HEK293 (cell line): ENCODE data around the gene MPZL1.

Source experiments
- CTCF ChIA-PET: fragments of 350-600 bp; formaldehyde crosslinking; extraction: SDS; loops from one replicate; lab custom pipeline; 2021; ENCODE audit warnings: antibody characterized with exemption; lab: Yijun Ruan, JAX
- POLR2A ChIA-PET: fragments of 300-600 bp; formaldehyde crosslinking; extraction: SDS; loops from one replicate; lab custom pipeline; 2020; ENCODE audit warnings: antibody characterized with exemption, inconsistent platforms; lab: Yijun Ruan, JAX
- H3K27ac ChIP-seq: fragments of 200-500 bp; sonication (Bioruptor generic); 2 replicates; pipeline ENCODE4 v1.5.1; 2014; ENCODE audit warnings: low read depth, low read length, control low read depth, inconsistent platforms; ENCODE audit errors: extremely low read depth
- H3K36me3 ChIP-seq, 2 experiments: fragments of 200-500 bp in 1 of 2; sonication (Bioruptor generic) in 1 of 2; 1 replicate in 1 of 2; 2 replicates in 1 of 2; pipeline ENCODE4 v1.5.1; 2014 to 2017; ENCODE audit warnings: inconsistent platforms in 2 of 2, low read length in 2 of 2; ENCODE audit not compliant: control insufficient read depth in 2 of 2, insufficient read depth in 1 of 2
- H3K4me1 ChIP-seq: fragments of 200-500 bp; sonication (Bioruptor generic); 2 replicates; pipeline ENCODE4 v1.5.1; 2014; ENCODE audit warnings: mild to moderate bottlenecking, low read length, inconsistent platforms; ENCODE audit not compliant: control insufficient read depth, insufficient read depth
- H3K4me3 ChIP-seq: 2 replicates; pipeline ENCODE4 v1.5.1; 2011; ENCODE audit warnings: low read depth, mild to moderate bottlenecking, control low read depth, low read length, moderate library complexity
- H3K9me3 ChIP-seq: fragments of 200-500 bp; sonication (Bioruptor generic); 2 replicates; pipeline ENCODE4 v1.5.1; 2014; ENCODE audit warnings: low read depth, low read length, inconsistent platforms; ENCODE audit not compliant: control insufficient read depth, insufficient read depth
- GLIS2 ChIP-seq: fragments of 450-650 bp; formaldehyde crosslinking; IDR thresholded peaks from 2 replicates; pipeline ENCODE4 v1.5.1; 2016; ENCODE audit warnings: missing biosample characterization, missing genetic modification characterization
- KLF16 ChIP-seq: fragments of 450-650 bp; formaldehyde crosslinking; IDR thresholded peaks from 2 replicates; pipeline ENCODE4 v1.5.1; 2017; ENCODE audit warnings: missing biosample characterization, missing genetic modification characterization
- MYNN ChIP-seq: fragments of 450-650 bp; formaldehyde crosslinking; IDR thresholded peaks from 2 replicates; pipeline ENCODE4 v1.5.1; 2016; ENCODE audit warnings: missing biosample characterization, missing genetic modification characterization, borderline replicate concordance
- TCF7L2 ChIP-seq: IDR thresholded peaks from 2 replicates; pipeline ENCODE4 v1.6.1; 2011; ENCODE audit warnings: low read depth, mild to moderate bottlenecking, inconsistent platforms, low read length, moderate library complexity, borderline replicate concordance
- TRIM28 ChIP-seq: IDR thresholded peaks from 2 replicates; pipeline ENCODE4 v1.6.1; 2011; ENCODE audit warnings: low read length, control low read depth, borderline replicate concordance
- WT1 ChIP-seq: fragments of 450-650 bp; formaldehyde crosslinking; IDR thresholded peaks from 2 replicates; pipeline ENCODE4 v1.5.1; 2016; ENCODE audit warnings: missing biosample characterization, missing genetic modification characterization
- ZEB2 ChIP-seq: fragments of 450-650 bp; formaldehyde crosslinking; IDR thresholded peaks from 2 replicates; pipeline ENCODE4 v1.5.1; 2016; ENCODE audit warnings: missing biosample characterization, missing genetic modification characterization
- ZFP69B ChIP-seq: fragments of 450-650 bp; formaldehyde crosslinking; IDR thresholded peaks from 2 replicates; pipeline ENCODE4 v1.5.1; 2016; ENCODE audit warnings: missing biosample characterization, missing genetic modification characterization
- ZNF155 ChIP-seq: fragments of 450-650 bp; formaldehyde crosslinking; IDR thresholded peaks from 2 replicates; pipeline ENCODE4 v1.5.1; 2016; ENCODE audit warnings: missing biosample characterization, missing genetic modification characterization
- ZNF311 ChIP-seq: fragments of 450-650 bp; formaldehyde crosslinking; IDR thresholded peaks from 2 replicates; pipeline ENCODE4 v1.5.1; 2017; ENCODE audit warnings: missing biosample characterization, missing genetic modification characterization, borderline replicate concordance
- ZNF350 ChIP-seq: fragments of 450-650 bp; formaldehyde crosslinking; IDR thresholded peaks from 2 replicates; pipeline ENCODE4 v1.5.0; 2017; ENCODE audit warnings: missing biosample characterization, mild to moderate bottlenecking, missing genetic modification characterization
- ZNF423 ChIP-seq: fragments of 450-650 bp; formaldehyde crosslinking; IDR thresholded peaks from 2 replicates; pipeline ENCODE4 v1.5.1; 2016; ENCODE audit warnings: missing biosample characterization, missing genetic modification characterization
- ZNF548 ChIP-seq: fragments of 450-650 bp; formaldehyde crosslinking; IDR thresholded peaks from 2 replicates; pipeline ENCODE4 v1.5.1; 2016; ENCODE audit warnings: missing biosample characterization, missing genetic modification characterization
- ZNF585B ChIP-seq: fragments of 450-650 bp; formaldehyde crosslinking; IDR thresholded peaks from 2 replicates; pipeline ENCODE4 v1.5.1; 2016; ENCODE audit warnings: missing biosample characterization, missing genetic modification characterization
- ZNF624 ChIP-seq: fragments of 450-650 bp; formaldehyde crosslinking; IDR thresholded peaks from 2 replicates; pipeline ENCODE4 v1.5.1; 2017; ENCODE audit warnings: missing biosample characterization, missing genetic modification characterization
- ZNF785 ChIP-seq: fragments of 450-650 bp; formaldehyde crosslinking; IDR thresholded peaks from 2 replicates; pipeline ENCODE4 v1.5.1; 2016; ENCODE audit warnings: missing biosample characterization, missing genetic modification characterization
- ZNF791 ChIP-seq: fragments of 450-650 bp; formaldehyde crosslinking; IDR thresholded peaks from 2 replicates; pipeline ENCODE4 v1.5.1; 2016; ENCODE audit warnings: missing biosample characterization, missing genetic modification characterization
- ZXDB ChIP-seq: fragments of 450-650 bp; formaldehyde crosslinking; IDR thresholded peaks from 2 replicates; pipeline ENCODE4 v1.5.1; 2016; ENCODE audit warnings: missing biosample characterization, missing genetic modification characterization
- TF ChIP-seq, protein P1 (sequence below): fragments of 450-650 bp; formaldehyde crosslinking; conservative IDR thresholded peaks from 2 replicates; pipeline ENCODE4 v1.5.1; 2016; ENCODE audit warnings: low read depth, missing biosample characterization, missing genetic modification characterization
- TF ChIP-seq, protein P2 (sequence below): fragments of 450-650 bp; formaldehyde crosslinking; IDR thresholded peaks from 2 replicates; pipeline ENCODE4 v1.5.1; 2017; ENCODE audit warnings: missing biosample characterization, missing genetic modification characterization
- TF ChIP-seq, protein P3 (sequence below): fragments of 450-650 bp; formaldehyde crosslinking; IDR thresholded peaks from 2 replicates; pipeline ENCODE4 v1.5.1; 2016; ENCODE audit warnings: missing biosample characterization, missing genetic modification characterization
- TF ChIP-seq, protein P4 (sequence below): fragments of 450-650 bp; formaldehyde crosslinking; IDR thresholded peaks from 2 replicates; pipeline ENCODE4 v1.5.1; 2016; ENCODE audit warnings: missing biosample characterization, missing genetic modification characterization
- TF ChIP-seq, protein P5 (sequence below): fragments of 450-650 bp; formaldehyde crosslinking; IDR thresholded peaks from 2 replicates; pipeline ENCODE4 v1.5.1; 2016; ENCODE audit warnings: missing biosample characterization, missing genetic modification characterization

The MPZL1 gene

DNA sequence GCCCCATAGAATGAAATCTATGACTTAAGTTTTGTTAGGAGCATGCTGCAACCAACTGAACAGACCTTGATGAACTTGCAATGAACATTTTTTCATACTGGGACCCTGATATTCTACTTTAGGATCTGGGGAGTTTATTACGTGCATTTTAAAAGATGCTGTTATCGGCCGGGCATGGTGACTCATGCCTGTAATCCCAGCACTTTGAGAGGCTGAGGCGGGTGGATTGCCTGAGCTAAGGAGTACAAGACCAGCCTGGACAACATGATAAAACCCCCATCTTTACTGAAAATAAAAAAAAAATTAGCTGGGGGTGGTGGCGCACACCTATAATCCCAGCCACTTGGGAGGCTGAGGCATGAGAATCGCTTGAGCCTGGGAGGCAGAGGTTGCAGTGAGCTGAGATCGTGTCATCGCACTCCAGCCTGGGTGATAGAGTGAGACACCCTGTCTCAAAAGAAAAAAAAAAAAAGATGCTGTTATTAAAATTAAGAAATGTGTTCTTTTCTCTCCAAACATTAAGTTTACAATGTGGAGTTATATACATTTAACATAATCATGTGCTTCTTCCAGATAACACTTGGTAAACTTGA is 7.1 kb downstream of the MPZL1 start (continued):
- TF ChIP-seq, protein P1, sequence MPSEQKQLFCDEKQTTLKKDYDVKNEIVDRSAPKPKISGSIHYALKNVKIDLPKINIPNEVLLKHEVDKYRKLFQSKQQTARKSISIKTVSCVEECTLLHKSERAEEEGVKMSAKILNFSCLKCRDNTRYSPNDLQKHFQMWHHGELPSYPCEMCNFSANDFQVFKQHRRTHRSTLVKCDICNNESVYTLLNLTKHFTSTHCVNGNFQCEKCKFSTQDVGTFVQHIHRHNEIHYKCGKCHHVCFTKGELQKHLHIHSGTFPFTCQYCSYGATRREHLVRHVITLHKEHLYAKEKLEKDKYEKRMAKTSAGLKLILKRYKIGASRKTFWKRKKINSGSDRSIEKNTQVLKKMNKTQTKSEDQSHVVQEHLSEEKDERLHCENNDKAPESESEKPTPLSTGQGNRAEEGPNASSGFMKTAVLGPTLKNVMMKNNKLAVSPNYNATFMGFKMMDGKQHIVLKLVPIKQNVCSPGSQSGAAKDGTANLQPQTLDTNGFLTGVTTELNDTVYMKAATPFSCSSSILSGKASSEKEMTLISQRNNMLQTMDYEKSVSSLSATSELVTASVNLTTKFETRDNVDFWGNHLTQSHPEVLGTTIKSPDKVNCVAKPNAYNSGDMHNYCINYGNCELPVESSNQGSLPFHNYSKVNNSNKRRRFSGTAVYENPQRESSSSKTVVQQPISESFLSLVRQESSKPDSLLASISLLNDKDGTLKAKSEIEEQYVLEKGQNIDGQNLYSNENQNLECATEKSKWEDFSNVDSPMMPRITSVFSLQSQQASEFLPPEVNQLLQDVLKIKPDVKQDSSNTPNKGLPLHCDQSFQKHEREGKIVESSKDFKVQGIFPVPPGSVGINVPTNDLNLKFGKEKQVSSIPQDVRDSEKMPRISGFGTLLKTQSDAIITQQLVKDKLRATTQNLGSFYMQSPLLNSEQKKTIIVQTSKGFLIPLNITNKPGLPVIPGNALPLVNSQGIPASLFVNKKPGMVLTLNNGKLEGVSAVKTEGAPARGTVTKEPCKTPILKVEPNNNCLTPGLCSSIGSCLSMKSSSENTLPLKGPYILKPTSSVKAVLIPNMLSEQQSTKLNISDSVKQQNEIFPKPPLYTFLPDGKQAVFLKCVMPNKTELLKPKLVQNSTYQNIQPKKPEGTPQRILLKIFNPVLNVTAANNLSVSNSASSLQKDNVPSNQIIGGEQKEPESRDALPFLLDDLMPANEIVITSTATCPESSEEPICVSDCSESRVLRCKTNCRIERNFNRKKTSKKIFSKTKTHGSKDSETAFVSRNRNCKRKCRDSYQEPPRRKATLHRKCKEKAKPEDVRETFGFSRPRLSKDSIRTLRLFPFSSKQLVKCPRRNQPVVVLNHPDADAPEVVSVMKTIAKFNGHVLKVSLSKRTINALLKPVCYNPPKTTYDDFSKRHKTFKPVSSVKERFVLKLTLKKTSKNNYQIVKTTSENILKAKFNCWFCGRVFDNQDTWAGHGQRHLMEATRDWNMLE, result no peak
- TF ChIP-seq ZNF423 (tag by site-specific recombination) (no peak), ZNF548 (no peak)
- TF ChIP-seq, protein P2, sequence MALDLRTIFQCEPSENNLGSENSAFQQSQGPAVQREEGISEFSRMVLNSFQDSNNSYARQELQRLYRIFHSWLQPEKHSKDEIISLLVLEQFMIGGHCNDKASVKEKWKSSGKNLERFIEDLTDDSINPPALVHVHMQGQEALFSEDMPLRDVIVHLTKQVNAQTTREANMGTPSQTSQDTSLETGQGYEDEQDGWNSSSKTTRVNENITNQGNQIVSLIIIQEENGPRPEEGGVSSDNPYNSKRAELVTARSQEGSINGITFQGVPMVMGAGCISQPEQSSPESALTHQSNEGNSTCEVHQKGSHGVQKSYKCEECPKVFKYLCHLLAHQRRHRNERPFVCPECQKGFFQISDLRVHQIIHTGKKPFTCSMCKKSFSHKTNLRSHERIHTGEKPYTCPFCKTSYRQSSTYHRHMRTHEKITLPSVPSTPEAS (tag by site-specific recombination), result no peak

DNA sequence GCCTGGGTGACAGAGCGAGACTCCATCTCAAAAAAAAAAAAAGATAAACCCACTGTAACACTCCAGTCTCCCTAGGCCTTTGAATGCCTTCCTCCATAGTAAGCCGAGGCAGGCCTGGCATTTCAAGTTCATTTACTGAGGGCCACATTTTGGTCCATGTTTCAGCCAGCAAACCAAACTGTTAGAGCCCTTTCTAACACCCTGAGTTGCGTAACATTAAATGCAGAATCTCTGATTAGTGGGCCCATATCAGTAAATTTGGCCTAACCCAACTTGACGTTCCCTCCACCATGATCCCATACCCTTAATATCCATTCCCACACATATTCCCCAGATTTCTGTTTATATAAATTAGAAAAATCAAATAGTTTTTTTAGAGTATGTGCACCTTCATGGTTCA is 12.4 kb downstream of the MPZL1 start:
- ChIA-PET CTCF (no interaction called here), POLR2A (no interaction called here)
- no peak overlapping the region for H3K27ac ChIP-seq
- no peaks in the 10 kb centered on the region for H3K9me3 ChIP-seq
- peaks cover 0 to 21% of the 10 kb centered on the region in 2 experiments; a peak in 2 of 3 replicates for H3K36me3 ChIP-seq
- H3K4me1 ChIP-seq, result no peaks in the 10 kb centered on the region
- TF ChIP-seq KLF16 (tag by site-specific recombination) (no peak), ZNF350 (no peak), ZFP69B (tag by site-specific recombination) (no peak), ZNF311 (tag by site-specific recombination) (no peak), ZEB2 (tag by site-specific recombination) (no peak), ZNF155 (tag by site-specific recombination) (no peak), TCF7L2 (no peak), ZNF785 (tag by site-specific recombination) (no peak), WT1 (tag by site-specific recombination) (no peak), GLIS2 (tag by site-specific recombination) (no peak), ZNF791 (no peak), TRIM28 (no peak), ZNF624 (tag by site-specific recombination) (no peak), ZNF585B (no peak), MYNN (tag by site-specific recombination) (no peak), ZXDB (tag by site-specific recombination) (no peak)
- TF ChIP-seq, protein P3, sequence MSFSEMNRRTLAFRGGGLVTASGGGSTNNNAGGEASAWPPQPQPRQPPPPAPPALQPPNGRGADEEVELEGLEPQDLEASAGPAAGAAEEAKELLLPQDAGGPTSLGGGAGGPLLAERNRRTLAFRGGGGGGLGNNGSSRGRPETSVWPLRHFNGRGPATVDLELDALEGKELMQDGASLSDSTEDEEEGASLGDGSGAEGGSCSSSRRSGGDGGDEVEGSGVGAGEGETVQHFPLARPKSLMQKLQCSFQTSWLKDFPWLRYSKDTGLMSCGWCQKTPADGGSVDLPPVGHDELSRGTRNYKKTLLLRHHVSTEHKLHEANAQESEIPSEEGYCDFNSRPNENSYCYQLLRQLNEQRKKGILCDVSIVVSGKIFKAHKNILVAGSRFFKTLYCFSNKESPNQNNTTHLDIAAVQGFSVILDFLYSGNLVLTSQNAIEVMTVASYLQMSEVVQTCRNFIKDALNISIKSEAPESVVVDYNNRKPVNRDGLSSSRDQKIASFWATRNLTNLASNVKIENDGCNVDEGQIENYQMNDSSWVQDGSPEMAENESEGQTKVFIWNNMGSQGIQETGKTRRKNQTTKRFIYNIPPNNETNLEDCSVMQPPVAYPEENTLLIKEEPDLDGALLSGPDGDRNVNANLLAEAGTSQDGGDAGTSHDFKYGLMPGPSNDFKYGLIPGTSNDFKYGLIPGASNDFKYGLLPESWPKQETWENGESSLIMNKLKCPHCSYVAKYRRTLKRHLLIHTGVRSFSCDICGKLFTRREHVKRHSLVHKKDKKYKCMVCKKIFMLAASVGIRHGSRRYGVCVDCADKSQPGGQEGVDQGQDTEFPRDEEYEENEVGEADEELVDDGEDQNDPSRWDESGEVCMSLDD (tag by site-specific recombination), result no peak
- TF ChIP-seq, protein P4, sequence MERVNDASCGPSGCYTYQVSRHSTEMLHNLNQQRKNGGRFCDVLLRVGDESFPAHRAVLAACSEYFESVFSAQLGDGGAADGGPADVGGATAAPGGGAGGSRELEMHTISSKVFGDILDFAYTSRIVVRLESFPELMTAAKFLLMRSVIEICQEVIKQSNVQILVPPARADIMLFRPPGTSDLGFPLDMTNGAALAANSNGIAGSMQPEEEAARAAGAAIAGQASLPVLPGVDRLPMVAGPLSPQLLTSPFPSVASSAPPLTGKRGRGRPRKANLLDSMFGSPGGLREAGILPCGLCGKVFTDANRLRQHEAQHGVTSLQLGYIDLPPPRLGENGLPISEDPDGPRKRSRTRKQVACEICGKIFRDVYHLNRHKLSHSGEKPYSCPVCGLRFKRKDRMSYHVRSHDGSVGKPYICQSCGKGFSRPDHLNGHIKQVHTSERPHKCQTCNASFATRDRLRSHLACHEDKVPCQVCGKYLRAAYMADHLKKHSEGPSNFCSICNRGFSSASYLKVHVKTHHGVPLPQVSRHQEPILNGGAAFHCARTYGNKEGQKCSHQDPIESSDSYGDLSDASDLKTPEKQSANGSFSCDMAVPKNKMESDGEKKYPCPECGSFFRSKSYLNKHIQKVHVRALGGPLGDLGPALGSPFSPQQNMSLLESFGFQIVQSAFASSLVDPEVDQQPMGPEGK (tag by site-specific recombination), result no peak
- TF ChIP-seq, protein P5, sequence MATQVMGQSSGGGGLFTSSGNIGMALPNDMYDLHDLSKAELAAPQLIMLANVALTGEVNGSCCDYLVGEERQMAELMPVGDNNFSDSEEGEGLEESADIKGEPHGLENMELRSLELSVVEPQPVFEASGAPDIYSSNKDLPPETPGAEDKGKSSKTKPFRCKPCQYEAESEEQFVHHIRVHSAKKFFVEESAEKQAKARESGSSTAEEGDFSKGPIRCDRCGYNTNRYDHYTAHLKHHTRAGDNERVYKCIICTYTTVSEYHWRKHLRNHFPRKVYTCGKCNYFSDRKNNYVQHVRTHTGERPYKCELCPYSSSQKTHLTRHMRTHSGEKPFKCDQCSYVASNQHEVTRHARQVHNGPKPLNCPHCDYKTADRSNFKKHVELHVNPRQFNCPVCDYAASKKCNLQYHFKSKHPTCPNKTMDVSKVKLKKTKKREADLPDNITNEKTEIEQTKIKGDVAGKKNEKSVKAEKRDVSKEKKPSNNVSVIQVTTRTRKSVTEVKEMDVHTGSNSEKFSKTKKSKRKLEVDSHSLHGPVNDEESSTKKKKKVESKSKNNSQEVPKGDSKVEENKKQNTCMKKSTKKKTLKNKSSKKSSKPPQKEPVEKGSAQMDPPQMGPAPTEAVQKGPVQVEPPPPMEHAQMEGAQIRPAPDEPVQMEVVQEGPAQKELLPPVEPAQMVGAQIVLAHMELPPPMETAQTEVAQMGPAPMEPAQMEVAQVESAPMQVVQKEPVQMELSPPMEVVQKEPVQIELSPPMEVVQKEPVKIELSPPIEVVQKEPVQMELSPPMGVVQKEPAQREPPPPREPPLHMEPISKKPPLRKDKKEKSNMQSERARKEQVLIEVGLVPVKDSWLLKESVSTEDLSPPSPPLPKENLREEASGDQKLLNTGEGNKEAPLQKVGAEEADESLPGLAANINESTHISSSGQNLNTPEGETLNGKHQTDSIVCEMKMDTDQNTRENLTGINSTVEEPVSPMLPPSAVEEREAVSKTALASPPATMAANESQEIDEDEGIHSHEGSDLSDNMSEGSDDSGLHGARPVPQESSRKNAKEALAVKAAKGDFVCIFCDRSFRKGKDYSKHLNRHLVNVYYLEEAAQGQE (tag by site-specific recombination), result no peak
- no peak overlapping the region for H3K4me3 ChIP-seq
